Measurements from ENCODE around the gene ZNRF3.
A peak's percentile ranks its signal among the peaks of the same experiment; 100 is the strongest.

The ZNRF3 gene

GRCh38 chr22:29069463-29069862 lies 186.1 kb downstream of the ZNRF3 start:
- no peak overlapping the region for H3K4me3 ChIP-seq (ENCODE audit: low read depth, low read length)
- TF ChIP-seq CTCF (IDR thresholded peaks at IDR 0.05; ENCODE audit: control insufficient read depth, extremely low read depth, insufficient read depth) = no peak
- DNase-seq (ENCODE audit: low read depth) = no peak

GRCh38 chr22:29070490-29070889 lies 187.1 kb downstream of the ZNRF3 start:
- H3K4me3 ChIP-seq (ENCODE audit: low read depth, low read length) = no peak overlapping the region
- TF ChIP-seq CTCF (IDR thresholded peaks at IDR 0.05; ENCODE audit: control insufficient read depth, extremely low read depth, insufficient read depth) = no peak
- DNase-seq (ENCODE audit: low read depth) = no peak

GRCh38 chr22:29071261-29072045 lies 188.1 kb downstream of the ZNRF3 start:
- no peak for TF ChIP-seq CTCF (IDR thresholded peaks at IDR 0.05; ENCODE audit: control insufficient read depth, extremely low read depth, insufficient read depth)
- DNase-seq (ENCODE audit: low read depth) = no peak
- H3K4me3 ChIP-seq (ENCODE audit: low read depth, low read length) = no peak overlapping the region

- DNase-seq (ENCODE audit: low read depth) = peak; percentile 81
- TF ChIP-seq CTCF (IDR thresholded peaks at IDR 0.05; ENCODE audit: control insufficient read depth, extremely low read depth, insufficient read depth) = no peak
- H3K4me3 ChIP-seq (ENCODE audit: low read depth, low read length) = no peak overlapping the region
These were observed 189.0 kb downstream of the ZNRF3 start for GRCh38 chr22:29072193-29072978.

- peak within 1 kb of the TSS; percentile 64 for H3K4me3 ChIP-seq (ENCODE audit: low read depth, low read length)
- TF ChIP-seq CTCF (IDR thresholded peaks at IDR 0.05; ENCODE audit: control insufficient read depth, extremely low read depth, insufficient read depth) = no peak
- DNase-seq (ENCODE audit: low read depth) = no peak
These were observed 189.7 kb downstream of the ZNRF3 start, which contains the start of gene KREMEN1 for GRCh38 chr22:29072979-29073617. Gene KREMEN1, plus strand, starts transcription at chr22:29073035. Its CDS starts 96 bp downstream, at chr22:29073131.

- TF ChIP-seq CTCF (IDR thresholded peaks at IDR 0.05; ENCODE audit: control insufficient read depth, extremely low read depth, insufficient read depth) = no peak
- DNase-seq (ENCODE audit: low read depth) = no peak
- H3K4me3 ChIP-seq (ENCODE audit: low read depth, low read length) = peak overlapping the region; percentile 64
These were observed 190.4 kb downstream of the ZNRF3 start for GRCh38 chr22:29073618-29074275.

Measured in LNCaP clone FGC (cell line).